Measurements from ENCODE around the gene BCR.
A peak's percentile ranks its signal among the peaks of the same experiment; 100 is the strongest.

DNA sequence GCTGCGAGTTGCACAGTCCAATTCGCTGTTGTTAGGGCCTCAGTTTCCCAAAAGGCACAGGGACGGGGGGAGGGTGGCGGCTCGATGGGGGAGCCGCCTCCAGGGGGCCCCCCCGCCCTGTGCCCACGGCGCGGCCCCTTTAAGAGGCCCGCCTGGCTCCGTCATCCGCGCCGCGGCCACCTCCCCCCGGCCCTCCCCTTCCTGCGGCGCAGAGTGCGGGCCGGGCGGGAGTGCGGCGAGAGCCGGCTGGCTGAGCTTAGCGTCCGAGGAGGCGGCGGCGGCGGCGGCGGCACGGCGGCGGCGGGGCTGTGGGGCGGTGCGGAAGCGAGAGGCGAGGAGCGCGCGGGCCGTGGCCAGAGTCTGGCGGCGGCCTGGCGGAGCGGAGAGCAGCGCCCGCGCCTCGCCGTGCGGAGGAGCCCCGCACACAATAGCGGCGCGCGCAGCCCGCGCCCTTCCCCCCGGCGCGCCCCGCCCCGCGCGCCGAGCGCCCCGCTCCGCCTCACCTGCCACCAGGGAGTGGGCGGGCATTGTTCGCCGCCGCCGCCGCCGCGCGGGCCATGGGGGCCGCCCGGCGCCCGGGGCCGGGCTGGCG, at the start of gene BCR:
- TF ChIP-seq POLR2A (IDR thresholded peaks at IDR 0.05): peak in 1 of 2 donors; percentile 81
- TF ChIP-seq, protein P1, sequence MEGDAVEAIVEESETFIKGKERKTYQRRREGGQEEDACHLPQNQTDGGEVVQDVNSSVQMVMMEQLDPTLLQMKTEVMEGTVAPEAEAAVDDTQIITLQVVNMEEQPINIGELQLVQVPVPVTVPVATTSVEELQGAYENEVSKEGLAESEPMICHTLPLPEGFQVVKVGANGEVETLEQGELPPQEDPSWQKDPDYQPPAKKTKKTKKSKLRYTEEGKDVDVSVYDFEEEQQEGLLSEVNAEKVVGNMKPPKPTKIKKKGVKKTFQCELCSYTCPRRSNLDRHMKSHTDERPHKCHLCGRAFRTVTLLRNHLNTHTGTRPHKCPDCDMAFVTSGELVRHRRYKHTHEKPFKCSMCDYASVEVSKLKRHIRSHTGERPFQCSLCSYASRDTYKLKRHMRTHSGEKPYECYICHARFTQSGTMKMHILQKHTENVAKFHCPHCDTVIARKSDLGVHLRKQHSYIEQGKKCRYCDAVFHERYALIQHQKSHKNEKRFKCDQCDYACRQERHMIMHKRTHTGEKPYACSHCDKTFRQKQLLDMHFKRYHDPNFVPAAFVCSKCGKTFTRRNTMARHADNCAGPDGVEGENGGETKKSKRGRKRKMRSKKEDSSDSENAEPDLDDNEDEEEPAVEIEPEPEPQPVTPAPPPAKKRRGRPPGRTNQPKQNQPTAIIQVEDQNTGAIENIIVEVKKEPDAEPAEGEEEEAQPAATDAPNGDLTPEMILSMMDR (IDR thresholded peaks at IDR 0.05): no peak
